ENCODE data around the gene STK33.

The STK33 gene

DNA sequence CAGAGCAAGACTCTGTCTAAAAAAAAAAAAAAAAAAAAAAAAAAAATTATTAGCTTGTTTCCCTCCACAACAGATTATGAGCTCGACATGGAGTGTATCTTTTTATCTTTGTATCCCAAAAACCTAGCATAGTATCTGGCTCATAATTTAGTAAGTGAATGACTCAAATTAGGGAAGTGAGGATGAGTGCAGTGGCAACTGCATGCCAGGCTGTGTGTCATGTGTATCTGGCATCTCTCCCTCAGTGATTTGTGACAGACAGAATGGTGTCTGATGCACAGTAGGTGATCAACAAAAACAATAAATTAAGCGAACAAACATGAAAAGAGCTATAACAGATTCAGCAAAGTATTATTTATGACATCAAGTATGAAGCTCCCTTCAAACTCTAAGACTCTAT, 7.2 kb downstream of the STK33 start:
- no peak overlapping the region for H3K4me2 ChIP-seq (ENCODE audit: low read length)
- no peak overlapping the region for H3K4me3 ChIP-seq (ENCODE audit: low read depth, low read length, poor library complexity, severe bottlenecking)
- TF ChIP-seq EZH2 (IDR thresholded peaks at IDR 0.05; ENCODE audit: borderline replicate concordance, low read length), result no peak
- TF ChIP-seq, protein P1, sequence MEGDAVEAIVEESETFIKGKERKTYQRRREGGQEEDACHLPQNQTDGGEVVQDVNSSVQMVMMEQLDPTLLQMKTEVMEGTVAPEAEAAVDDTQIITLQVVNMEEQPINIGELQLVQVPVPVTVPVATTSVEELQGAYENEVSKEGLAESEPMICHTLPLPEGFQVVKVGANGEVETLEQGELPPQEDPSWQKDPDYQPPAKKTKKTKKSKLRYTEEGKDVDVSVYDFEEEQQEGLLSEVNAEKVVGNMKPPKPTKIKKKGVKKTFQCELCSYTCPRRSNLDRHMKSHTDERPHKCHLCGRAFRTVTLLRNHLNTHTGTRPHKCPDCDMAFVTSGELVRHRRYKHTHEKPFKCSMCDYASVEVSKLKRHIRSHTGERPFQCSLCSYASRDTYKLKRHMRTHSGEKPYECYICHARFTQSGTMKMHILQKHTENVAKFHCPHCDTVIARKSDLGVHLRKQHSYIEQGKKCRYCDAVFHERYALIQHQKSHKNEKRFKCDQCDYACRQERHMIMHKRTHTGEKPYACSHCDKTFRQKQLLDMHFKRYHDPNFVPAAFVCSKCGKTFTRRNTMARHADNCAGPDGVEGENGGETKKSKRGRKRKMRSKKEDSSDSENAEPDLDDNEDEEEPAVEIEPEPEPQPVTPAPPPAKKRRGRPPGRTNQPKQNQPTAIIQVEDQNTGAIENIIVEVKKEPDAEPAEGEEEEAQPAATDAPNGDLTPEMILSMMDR (IDR thresholded peaks at IDR 0.05; ENCODE audit: low read length), result no peak

DNA sequence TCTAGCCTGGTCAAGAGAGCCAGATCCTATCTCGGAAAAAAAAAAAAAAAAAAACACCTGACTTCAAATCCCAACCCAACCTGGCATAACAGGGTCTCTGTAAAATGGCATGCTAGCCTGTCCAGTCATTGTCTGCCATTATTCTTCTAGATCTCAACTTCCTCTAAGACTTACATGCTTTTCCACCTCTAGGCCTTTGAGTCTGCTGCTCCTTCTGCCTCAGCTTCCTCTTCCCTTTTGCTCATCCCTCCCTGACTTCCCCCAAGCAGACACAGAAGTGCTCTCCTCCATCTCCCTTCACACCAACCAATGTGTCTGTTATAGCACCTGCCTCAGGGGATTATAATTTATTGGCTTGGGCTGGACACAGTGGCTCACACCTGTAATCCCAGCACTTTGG, 7.8 kb downstream of the STK33 start:
- Histone ChIP-seq H2AFZ (ENCODE audit: low read length) (no peak overlapping the region), H3K27me3 (ENCODE audit: insufficient read depth, low read length) (no peaks in the 10 kb centered on the region), H3K4me1 (ENCODE audit: insufficient read depth, low read length, severe bottlenecking) (no peaks in the 10 kb centered on the region), H3K9me2 (ENCODE audit: low read depth, low read length) (no peaks in the 10 kb centered on the region), H3K4me2 (ENCODE audit: low read length) (no peak overlapping the region), H3K9ac (ENCODE audit: low read length) (no peak overlapping the region), H3F3A (ENCODE audit: insufficient read depth, low read length) (no peaks in the 10 kb centered on the region), H3K79me2 (ENCODE audit: insufficient read depth, low read length) (no peaks in the 10 kb centered on the region), H4K20me1 (ENCODE audit: insufficient read depth, low read length) (no peaks in the 10 kb centered on the region), H3K27ac (ENCODE audit: low read depth, low read length, poor library complexity, severe bottlenecking) (no peak overlapping the region), H3K9me3 (ENCODE audit: low read length) (no peaks in the 10 kb centered on the region), H3K4me3 (ENCODE audit: low read depth, low read length, poor library complexity, severe bottlenecking) (no peak overlapping the region), H3K36me3 (ENCODE audit: insufficient read depth, low read length) (no peaks in the 10 kb centered on the region)
- TF ChIP-seq EZH2 (IDR thresholded peaks at IDR 0.05; ENCODE audit: borderline replicate concordance, low read length), result no peak
- TF ChIP-seq, protein P1 (IDR thresholded peaks at IDR 0.05; ENCODE audit: low read length), result no peak

More for the DNA sequence above, 7.2 kb downstream of the STK33 start:
- H2AFZ ChIP-seq (ENCODE audit: low read length), result no peak overlapping the region
- no peaks in the 10 kb centered on the region for H3K9me2 ChIP-seq (ENCODE audit: low read depth, low read length)
- H3K4me1 ChIP-seq (ENCODE audit: insufficient read depth, low read length, severe bottlenecking), result no peaks in the 10 kb centered on the region
- no peaks in the 10 kb centered on the region for H3F3A ChIP-seq (ENCODE audit: insufficient read depth, low read length)
- H3K27me3 ChIP-seq (ENCODE audit: insufficient read depth, low read length), result no peaks in the 10 kb centered on the region
- H3K27ac ChIP-seq (ENCODE audit: low read depth, low read length, poor library complexity, severe bottlenecking), result no peak overlapping the region
- H3K79me2 ChIP-seq (ENCODE audit: insufficient read depth, low read length), result no peaks in the 10 kb centered on the region
- no peaks in the 10 kb centered on the region for H4K20me1 ChIP-seq (ENCODE audit: insufficient read depth, low read length)
- no peaks in the 10 kb centered on the region for H3K36me3 ChIP-seq (ENCODE audit: insufficient read depth, low read length)
- H3K9ac ChIP-seq (ENCODE audit: low read length), result no peak overlapping the region
- H3K9me3 ChIP-seq (ENCODE audit: low read length), result no peaks in the 10 kb centered on the region

DNA sequence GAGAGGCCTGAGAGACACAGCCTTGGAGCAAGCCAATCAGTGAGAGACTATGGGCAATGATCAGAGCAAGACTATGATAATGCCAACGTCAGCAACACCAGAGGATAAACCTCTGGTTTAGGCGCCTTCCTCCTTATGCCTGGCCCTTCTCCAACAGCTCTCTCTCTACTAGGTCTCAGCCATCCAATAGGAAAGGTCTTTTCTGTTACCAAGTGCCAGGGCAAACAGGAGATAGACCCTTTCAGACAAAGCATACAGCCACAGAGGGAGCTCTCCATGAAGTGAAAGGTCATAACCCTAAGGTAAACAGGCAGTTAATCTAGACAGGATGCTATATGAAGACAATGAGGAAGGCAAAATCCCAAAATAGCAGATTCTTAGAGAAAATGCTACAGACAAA, 9.5 kb downstream of the STK33 start:
- H2AFZ ChIP-seq (ENCODE audit: low read length), result no peak overlapping the region
- no peaks in the 10 kb centered on the region for H3K9me3 ChIP-seq (ENCODE audit: low read length)
- no peaks in the 10 kb centered on the region for H3K36me3 ChIP-seq (ENCODE audit: insufficient read depth, low read length)
- no peaks in the 10 kb centered on the region for H3K79me2 ChIP-seq (ENCODE audit: insufficient read depth, low read length)
- no peak overlapping the region for H3K9ac ChIP-seq (ENCODE audit: low read length)
- TF ChIP-seq, protein P1 (IDR thresholded peaks at IDR 0.05; ENCODE audit: low read length), result no peak
- TF ChIP-seq EZH2 (IDR thresholded peaks at IDR 0.05; ENCODE audit: borderline replicate concordance, low read length), result no peak
- H3F3A ChIP-seq (ENCODE audit: insufficient read depth, low read length), result no peaks in the 10 kb centered on the region
- no peaks in the 10 kb centered on the region for H3K4me1 ChIP-seq (ENCODE audit: insufficient read depth, low read length, severe bottlenecking)
- H3K9me2 ChIP-seq (ENCODE audit: low read depth, low read length), result no peaks in the 10 kb centered on the region
- no peaks in the 10 kb centered on the region for H3K27me3 ChIP-seq (ENCODE audit: insufficient read depth, low read length)
- no peaks in the 10 kb centered on the region for H4K20me1 ChIP-seq (ENCODE audit: insufficient read depth, low read length)
- no peak overlapping the region for H3K27ac ChIP-seq (ENCODE audit: low read depth, low read length, poor library complexity, severe bottlenecking)
- H3K4me2 ChIP-seq (ENCODE audit: low read length), result no peak overlapping the region
- H3K4me3 ChIP-seq (ENCODE audit: low read depth, low read length, poor library complexity, severe bottlenecking), result no peak overlapping the region
